KOPT-K1 (cell line): ENCODE results near the gene TMEM106C.

ENCODE experiments used
- H3K27ac ChIP-seq: fragments of 200-600 bp; sonication (generic); 2 replicates; pipeline ENCODE4 v1.5.1; 2016; ENCODE audit warnings: antibody characterized with exemption, mild to moderate bottlenecking, low read depth, low read length; ENCODE audit not compliant: poor library complexity, severe bottlenecking
- H3K36me3 ChIP-seq: fragments of 200-600 bp; sonication (generic); 2 replicates; pipeline ENCODE4 v1.5.1; 2017; ENCODE audit warnings: antibody characterized with exemption, mild to moderate bottlenecking, low read length, moderate library complexity; ENCODE audit not compliant: insufficient read depth
- H3K9me3 ChIP-seq: fragments of 200-600 bp; sonication (generic); 2 replicates; pipeline ENCODE4 v1.5.1; 2017; ENCODE audit warnings: antibody characterized with exemption, low read length, mild to moderate bottlenecking; ENCODE audit not compliant: insufficient read depth, poor library complexity, severe bottlenecking

TMEM106C gene

DNA sequence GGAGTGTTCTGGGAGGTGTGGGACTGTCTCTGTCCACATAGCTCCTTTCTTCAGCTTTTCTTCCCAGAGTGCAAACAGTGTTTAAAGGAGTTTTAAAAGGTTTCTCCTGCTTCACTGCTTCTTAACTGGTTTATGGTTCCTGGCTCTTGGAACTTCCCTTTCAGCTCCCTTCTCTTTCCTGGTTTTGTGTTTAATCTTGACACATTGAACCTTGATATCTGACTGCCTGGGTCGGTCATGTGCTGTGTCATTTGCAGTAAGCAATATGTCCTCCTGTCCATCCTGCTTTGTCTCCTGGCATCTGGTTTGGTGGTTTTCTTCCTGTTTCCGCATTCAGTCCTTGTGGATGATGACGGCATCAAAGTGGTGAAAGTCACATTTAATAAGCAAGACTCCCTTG lies 2.2 kb downstream of the TMEM106C start:
- no peak overlapping the region for H3K27ac ChIP-seq
- H3K9me3 ChIP-seq: no peaks in the 10 kb centered on the region
- peaks cover 59% of the 10 kb centered on the region for H3K36me3 ChIP-seq

DNA sequence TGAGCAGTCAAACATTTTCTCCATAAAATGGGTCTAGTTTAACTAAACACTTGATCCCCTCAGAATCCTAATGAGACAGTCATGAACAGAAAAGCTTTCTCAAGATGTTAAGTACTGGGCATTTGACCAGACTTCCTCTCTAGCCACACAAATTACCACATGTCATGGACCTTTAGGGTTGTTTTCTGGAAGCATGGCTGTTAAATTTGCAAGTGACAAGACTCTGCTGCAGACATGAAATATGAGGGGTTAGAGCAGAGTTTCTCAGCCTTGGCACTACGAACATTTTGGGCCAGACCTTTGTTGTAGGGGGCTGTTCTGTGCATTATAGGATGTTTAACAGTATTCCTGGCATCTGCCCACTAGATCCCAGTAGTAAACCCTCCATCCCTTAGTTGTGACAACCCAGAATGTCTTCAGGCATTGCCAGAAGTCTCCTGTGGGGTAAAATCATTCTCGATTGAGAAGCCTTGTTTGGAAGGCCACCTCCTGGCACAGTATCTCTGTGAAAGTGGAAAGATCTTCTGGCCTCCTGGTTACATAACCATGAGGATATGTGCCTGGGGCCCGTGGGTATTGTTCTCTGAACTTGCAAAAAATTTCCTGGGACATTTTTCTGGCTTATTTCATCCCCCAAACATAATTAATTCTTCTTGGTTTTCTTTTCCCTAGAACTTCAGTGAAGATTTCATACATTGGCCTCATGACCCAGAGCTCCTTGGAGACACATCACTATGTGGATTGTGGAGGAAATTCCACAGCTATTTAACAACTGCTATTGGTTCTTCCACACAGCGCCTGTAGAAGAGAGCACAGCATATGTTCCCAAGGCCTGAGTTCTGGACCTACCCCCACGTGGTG lies 4.3 kb downstream of the TMEM106C start:
- Histone ChIP-seq H3K9me3 (no peaks in the 10 kb centered on the region), H3K27ac (no peak overlapping the region), H3K36me3 (peaks cover 59% of the 10 kb centered on the region)

DNA sequence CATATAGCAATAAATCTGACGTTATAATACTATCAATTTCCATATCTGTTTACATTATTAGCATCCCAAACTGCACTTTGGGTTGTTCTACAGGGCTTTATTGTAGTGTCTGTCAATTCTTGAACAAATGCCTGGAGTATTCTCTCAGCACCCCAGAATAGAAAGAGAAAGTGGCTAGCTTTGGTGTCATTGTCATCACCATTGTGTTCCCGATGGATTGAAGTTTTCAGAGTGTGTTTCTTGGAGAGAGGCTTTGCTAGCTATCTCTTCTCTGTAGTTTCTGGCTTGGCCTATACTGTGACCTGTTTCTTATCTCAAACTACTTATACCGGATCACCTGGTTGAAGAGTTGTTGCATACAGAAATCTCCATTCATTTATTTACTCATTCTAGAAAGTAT lies 6.4 kb downstream of the TMEM106C start:
- Histone ChIP-seq H3K9me3 (no peaks in the 10 kb centered on the region), H3K27ac (no peak overlapping the region), H3K36me3 (peaks cover 55% of the 10 kb centered on the region)

DNA sequence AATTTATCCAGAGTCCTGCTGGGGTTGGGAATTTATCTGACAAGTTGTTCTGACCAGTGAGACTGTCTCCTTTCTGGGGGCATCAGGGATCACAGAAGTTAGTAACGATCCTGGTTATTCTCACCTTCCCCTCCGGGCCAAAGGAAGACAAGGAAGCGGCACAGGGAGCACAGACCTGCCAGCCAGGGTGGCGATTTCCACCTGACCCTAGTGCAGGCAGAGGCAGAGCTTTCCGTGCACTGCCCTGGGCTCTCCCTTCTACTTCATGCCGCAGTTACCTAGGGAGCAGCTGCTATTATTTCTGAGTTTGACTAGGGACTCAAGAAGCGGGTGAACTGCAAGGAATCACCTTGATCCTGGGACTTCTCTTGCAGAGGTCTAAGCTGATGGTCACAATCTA lies 7.4 kb downstream of the TMEM106C start:
- H3K27ac ChIP-seq: no peak overlapping the region
- no peaks in the 10 kb centered on the region for H3K9me3 ChIP-seq
- H3K36me3 ChIP-seq: peaks cover 45% of the 10 kb centered on the region

DNA sequence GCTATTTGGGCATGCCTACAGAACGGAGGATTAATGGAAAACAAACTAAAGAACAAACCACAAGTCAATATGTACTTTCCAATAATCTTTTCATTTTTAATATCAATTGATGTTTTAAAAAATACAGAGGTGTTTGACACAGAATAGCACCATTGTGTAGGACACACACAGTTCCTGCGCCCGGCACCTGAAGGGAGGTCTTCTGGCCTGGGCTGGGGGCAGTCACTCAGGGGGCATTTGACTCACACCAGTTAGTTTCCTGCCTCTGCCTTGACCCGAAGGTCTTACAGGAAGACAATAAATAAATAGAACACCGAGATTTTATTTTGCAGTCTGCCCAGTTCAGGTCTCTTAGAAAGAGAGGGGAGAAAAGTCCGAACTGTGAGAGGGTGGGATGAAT lies 9.5 kb downstream of the TMEM106C start:
- H3K36me3 ChIP-seq: peaks cover 24% of the 10 kb centered on the region
- no peaks in the 10 kb centered on the region for H3K9me3 ChIP-seq
- H3K27ac ChIP-seq: no peak overlapping the region

DNA sequence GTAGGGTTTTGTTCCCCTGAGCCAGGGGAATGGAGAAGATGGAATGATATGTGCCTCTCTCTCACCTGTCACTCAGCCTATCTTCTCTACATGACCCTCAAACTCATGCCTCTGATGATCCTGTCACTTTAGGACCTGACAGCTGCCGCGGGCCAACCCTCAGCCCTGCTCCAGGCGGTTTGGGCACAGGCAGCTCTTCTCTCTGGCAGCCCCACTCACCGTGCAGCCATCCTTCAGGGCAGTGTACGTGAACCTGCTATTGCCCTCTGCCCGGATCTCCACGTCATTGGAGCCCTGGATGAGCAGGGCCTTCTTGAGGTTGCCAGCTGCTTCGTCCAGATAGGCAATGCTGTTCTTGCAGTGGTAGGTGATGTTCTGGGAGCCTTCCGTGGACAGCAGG lies 10.5 kb downstream of the TMEM106C start:
- no peak overlapping the region for H3K27ac ChIP-seq
- peaks cover 14% of the 10 kb centered on the region for H3K36me3 ChIP-seq
- H3K9me3 ChIP-seq: no peaks in the 10 kb centered on the region

DNA sequence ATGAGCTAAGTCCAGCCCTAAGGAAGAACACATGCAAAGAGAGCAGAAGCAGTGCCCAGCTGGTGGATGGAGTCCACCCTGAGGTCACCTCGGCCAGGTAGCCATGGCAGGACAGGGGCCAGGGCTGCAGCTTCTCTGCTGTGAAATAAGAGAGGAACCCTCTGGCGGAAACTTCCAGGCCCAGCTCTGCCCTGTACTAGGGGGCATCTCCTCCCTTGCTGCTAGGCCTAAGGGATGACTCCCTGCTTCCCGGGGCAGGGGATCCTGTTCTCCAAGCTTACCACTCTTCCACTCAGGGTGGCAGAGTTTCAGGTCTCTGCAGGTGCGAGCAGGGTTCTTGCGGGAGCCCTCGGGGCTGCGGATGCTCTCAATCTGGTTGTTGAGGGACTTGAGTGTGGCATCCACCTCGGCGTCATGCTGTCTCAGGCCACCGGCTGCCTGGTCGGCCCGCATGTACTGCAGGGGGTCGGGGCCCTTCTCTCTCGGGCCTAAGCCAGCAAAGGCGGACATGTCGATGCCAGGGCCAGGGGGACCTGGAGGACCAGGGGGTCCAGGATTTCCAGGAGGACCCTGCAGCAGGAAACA lies 11.7 kb downstream of the TMEM106C start:
- Histone ChIP-seq H3K27ac (no peak overlapping the region), H3K9me3 (no peaks in the 10 kb centered on the region), H3K36me3 (peaks cover 2% of the 10 kb centered on the region; the same call in 1 of the 2 replicates)

DNA sequence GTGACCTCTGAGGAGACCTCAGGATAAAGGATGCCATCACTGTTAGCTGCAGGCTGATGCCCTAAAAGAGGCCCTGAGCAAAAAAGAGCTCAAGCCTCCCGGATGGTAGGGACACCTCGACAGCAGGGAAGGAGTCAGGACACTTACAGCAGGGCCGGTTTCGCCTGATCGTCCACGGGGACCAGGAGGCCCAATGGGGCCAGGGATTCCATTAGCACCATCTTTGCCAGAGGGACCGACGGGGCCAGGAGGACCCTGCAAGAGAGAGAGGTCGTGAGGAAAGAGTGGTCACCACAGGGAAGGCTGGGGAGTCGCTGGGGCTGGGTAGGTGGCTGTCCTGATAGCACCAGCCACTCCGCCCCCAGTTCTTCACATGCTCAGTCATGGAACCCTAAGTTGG lies 12.4 kb downstream of the TMEM106C start:
- H3K27ac ChIP-seq: no peak overlapping the region
- H3K9me3 ChIP-seq: no peaks in the 10 kb centered on the region
- no peaks in the 10 kb centered on the region for H3K36me3 ChIP-seq

DNA sequence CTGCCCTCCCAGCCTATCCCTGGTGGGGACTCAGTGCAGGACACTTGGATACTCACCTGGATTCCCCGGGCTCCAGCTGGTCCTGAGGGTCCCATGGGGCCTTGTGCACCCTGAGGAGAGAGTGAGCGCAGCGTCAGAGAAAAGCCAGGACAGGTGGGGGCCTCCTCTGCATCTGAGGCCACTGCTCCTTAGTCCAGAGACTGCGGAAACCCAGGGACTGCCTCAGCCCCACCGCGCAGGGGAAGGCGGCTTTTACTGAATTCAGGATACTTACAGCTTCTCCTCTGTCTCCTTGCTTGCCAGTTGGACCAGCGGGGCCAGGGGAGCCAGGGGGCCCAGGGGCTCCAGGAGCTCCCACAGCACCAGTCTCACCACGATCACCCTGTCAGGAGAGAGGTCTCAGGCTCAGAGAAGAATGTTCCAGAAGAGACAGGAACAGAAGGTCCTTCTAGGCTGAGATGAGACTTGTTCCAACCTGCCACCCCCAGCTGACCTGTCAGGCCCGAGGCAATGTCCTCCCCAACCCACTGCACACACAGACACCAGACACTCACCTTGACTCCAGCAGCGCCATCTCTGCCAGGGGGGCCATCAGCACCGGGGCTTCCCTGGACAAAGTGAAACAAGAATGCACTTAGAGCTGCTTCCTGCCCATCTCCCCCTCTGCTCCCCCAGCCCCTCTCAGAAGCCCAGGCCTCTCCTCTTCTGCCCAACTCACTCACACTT lies 13.8 kb downstream of the TMEM106C start:
- H3K9me3 ChIP-seq: no peaks in the 10 kb centered on the region
- no peak overlapping the region for H3K27ac ChIP-seq
- H3K36me3 ChIP-seq: no peaks in the 10 kb centered on the region

DNA sequence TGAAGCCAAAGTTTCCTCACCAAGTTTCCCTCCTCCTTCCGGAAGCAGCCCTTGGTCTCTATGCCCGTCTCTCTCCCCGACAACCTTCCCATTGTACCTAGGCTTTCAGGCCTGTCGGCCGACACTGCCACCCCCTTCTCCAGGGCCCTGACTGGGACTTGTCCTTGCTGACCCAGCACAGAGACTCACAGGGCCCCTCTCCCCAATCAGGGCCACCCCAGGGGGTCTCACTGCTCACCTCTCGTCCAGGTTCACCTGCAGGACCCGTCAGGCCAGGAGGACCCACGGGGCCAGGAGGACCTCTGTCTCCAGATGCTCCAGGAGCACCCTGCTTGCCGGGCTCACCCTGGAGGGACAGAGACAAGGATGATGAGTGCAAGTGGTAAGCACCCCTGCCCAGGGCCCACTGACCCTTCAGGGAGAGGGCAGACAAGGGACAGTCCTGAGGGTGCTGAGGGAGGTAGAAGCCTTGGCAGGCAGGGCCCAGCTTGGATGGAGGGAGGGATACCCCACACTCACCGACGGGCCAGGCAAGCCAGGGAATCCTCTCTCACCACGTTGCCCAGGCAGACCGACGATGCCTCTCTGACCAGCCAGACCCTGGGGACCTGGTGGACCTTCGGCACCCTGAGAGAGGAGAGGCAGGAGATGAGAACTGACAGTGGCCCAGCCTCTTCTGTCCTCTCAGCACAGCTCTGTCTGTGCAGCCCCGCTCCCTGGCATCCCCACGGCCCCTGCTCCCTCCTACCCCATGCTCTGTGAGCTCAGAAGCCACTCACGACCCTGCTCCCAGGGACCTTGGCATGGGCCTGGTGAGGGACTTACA lies 14.6 kb downstream of the TMEM106C start:
- Histone ChIP-seq H3K27ac (no peak overlapping the region), H3K36me3 (no peaks in the 10 kb centered on the region), H3K9me3 (no peaks in the 10 kb centered on the region)

DNA sequence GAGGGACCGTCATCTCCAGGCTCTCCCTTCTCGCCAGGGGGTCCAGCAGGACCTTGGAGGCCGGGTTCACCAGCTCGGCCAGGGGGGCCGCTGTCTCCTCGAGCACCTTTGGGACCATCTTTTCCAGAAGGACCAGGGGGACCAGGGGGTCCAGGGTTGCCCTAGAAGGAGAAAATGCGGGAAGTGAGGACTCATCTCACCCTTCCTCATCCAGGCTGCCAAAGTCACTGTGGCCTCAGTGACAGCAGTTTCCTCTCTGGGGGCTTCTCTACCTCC lies 15.1 kb downstream of the TMEM106C start:
- no peaks in the 10 kb centered on the region for H3K36me3 ChIP-seq
- H3K9me3 ChIP-seq: no peaks in the 10 kb centered on the region
- no peak overlapping the region for H3K27ac ChIP-seq

DNA sequence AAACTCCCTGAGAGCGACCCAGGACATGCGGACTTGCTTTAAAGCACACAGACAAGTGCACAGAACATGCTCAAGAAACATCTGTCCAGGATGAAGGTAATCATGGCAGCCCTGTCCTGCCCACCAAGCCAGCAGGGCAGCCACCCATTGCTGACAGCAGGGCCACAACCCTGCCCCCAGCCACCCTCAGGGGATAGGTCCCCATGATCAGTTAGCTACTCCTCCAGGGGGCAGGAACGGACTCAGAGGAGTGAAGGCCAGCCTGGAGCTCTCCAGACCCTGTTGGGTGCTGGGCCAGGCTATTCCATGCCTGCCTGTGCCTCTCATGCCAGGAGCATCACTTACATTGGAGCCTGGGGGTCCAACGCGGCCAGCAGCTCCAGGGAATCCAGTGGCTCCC lies 15.8 kb downstream of the TMEM106C start:
- H3K27ac ChIP-seq: no peak overlapping the region
- no peaks in the 10 kb centered on the region for H3K36me3 ChIP-seq
- H3K9me3 ChIP-seq: no peaks in the 10 kb centered on the region

DNA sequence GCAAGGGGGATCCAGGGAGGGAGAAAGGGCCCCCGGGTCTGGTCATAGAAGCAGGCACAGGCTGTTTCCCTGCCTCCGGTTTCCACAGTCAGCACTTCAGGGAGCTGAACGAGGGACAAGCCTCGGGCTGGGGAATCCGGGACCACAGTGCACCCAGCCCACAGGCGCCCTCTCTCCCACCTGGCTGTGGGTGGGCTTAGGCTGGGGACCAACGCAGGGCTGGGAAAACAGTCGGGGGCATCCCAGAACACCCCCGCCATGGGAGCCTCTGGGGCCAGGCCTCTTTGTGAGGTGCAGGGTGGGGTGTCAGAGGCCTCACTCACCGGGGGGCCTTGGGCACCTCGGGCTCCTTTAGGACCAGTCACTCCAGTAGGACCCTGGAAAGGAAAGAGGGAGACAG lies 16.3 kb downstream of the TMEM106C start:
- H3K36me3 ChIP-seq: no peaks in the 10 kb centered on the region

DNA sequence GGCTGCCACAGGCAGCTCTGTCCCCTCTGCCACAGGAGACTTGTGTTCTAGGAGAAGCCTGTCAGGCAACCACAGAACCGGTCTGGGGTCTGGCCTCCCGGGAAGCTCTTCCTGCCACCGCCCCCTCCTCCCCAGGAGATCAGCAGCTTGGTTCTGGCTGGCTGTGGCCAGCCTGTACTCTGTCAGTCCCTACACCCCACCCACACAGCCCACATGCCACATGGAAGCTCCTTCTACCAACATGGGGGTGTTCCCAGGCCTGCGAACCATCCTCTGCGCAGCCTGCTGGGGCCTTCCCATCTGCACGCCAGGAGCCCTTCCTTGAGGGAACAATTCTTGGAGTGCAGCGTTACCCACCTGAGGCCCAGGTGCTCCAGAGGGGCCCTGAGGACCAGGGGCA lies 16.8 kb downstream of the TMEM106C start:
- Histone ChIP-seq H3K9me3 (no peaks in the 10 kb centered on the region), H3K27ac (no peak overlapping the region), H3K36me3 (no peaks in the 10 kb centered on the region)

More for the DNA sequence above, 16.3 kb downstream of the TMEM106C start:
- Histone ChIP-seq H3K27ac (no peak overlapping the region), H3K9me3 (no peaks in the 10 kb centered on the region)
